Colonic mucosa (tissue), 4 donors: Measurements from ENCODE around the gene ITPKA. TPM values are rescaled to one million over a fixed set of nuclear protein-coding genes. Genes with fewer than 3 reads are reported as not detected.

Experiments
- DNase-seq: peaks from one replicate; pipeline ENCODE4 v3.0.0-alpha.2; 2020
- H3K27ac ChIP-seq: fragments of 200-600 bp; one replicate; pipeline ENCODE4 v1.8.0; 2021
- H3K27me3 ChIP-seq: fragments of 200-600 bp; one replicate; pipeline ENCODE4 v1.8.0; 2021
- H3K36me3 ChIP-seq: fragments of 200-600 bp; one replicate; pipeline ENCODE4 v1.8.0; 2021
- H3K4me1 ChIP-seq: fragments of 200-600 bp; one replicate; pipeline ENCODE4 v1.8.0; 2021; ENCODE audit warnings: mild to moderate bottlenecking
- H3K4me3 ChIP-seq: fragments of 200-600 bp; one replicate; pipeline ENCODE4 v1.8.0; 2021
- H3K9ac ChIP-seq, 2 donors: one replicate each; pipeline ENCODE4 v1.7.0; 2013; ENCODE audit warnings: control low read depth in 2 of 2, low read depth in 2 of 2, low read length in 2 of 2
- H3K9me3 ChIP-seq: fragments of 200-600 bp; one replicate; pipeline ENCODE4 v1.8.0; 2021
- intact Hi-C: fragments of 100-400 bp; cut with DNase I; formaldehyde crosslinking; loops from one replicate; pipeline ENCODE4 v1.14.1; 2022
- total RNA-seq, 2 donors: library from RNA; stranded (reverse); fragmentation: NEBNext Ultra II Directional in 1 of 2; extraction: Animal tissue kit (Norgen Biotek cat#: 25700) in 1 of 2; gene quantifications; one replicate each; pipeline ENCODE4 v1.2.1, GENCODE V29; 2021
- TF ChIP-seq, protein P1 (sequence below): fragments of 200-600 bp; IDR thresholded peaks from one replicate; pipeline ENCODE4 v1.8.0; 2022; ENCODE audit warnings: antibody characterized with exemption, mild to moderate bottlenecking
- donor health status: healthy.
- donor health status: DM: no; HTN: no; CAD: no.
- donor health status: DM: no; HTN: no; CAD: no.

The ITPKA gene
- total RNA-seq, 2 donors from 2014 or later = 36.1 to 43.5 TPM

DNA sequence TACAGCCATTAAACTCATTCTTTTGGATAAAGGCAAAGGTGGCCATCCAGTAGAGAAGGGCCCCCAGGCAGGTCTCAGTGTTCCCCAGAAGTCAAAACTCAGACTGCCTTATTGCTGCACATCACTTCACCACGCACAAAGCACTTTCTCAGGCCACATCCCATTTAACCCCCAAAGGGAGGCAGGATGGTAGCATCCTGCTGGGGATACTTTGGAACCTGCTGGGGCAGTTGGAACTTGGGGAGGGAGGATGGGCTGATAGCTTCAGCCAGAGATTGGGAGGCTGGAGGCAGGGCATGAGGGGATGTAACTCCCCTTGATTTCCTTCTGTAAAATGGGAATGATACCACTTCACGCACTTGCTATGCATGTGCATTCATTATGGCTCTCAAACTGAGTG, 5.0 kb downstream of the ITPKA start:
- Histone ChIP-seq H3K27me3 (peaks cover 20% of the 10 kb centered on the region), H3K27ac (no peak overlapping the region), H3K9ac (no peak overlapping the region), H3K4me3 (no peak overlapping the region), H3K9me3 (no peaks in the 10 kb centered on the region), H3K4me1 (no peaks in the 10 kb centered on the region), H3K36me3 (no peaks in the 10 kb centered on the region)
- intact Hi-C loops = no loop called here
- DNase-seq = no peak
- TF ChIP-seq, protein P1, sequence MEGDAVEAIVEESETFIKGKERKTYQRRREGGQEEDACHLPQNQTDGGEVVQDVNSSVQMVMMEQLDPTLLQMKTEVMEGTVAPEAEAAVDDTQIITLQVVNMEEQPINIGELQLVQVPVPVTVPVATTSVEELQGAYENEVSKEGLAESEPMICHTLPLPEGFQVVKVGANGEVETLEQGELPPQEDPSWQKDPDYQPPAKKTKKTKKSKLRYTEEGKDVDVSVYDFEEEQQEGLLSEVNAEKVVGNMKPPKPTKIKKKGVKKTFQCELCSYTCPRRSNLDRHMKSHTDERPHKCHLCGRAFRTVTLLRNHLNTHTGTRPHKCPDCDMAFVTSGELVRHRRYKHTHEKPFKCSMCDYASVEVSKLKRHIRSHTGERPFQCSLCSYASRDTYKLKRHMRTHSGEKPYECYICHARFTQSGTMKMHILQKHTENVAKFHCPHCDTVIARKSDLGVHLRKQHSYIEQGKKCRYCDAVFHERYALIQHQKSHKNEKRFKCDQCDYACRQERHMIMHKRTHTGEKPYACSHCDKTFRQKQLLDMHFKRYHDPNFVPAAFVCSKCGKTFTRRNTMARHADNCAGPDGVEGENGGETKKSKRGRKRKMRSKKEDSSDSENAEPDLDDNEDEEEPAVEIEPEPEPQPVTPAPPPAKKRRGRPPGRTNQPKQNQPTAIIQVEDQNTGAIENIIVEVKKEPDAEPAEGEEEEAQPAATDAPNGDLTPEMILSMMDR = no peak

DNA sequence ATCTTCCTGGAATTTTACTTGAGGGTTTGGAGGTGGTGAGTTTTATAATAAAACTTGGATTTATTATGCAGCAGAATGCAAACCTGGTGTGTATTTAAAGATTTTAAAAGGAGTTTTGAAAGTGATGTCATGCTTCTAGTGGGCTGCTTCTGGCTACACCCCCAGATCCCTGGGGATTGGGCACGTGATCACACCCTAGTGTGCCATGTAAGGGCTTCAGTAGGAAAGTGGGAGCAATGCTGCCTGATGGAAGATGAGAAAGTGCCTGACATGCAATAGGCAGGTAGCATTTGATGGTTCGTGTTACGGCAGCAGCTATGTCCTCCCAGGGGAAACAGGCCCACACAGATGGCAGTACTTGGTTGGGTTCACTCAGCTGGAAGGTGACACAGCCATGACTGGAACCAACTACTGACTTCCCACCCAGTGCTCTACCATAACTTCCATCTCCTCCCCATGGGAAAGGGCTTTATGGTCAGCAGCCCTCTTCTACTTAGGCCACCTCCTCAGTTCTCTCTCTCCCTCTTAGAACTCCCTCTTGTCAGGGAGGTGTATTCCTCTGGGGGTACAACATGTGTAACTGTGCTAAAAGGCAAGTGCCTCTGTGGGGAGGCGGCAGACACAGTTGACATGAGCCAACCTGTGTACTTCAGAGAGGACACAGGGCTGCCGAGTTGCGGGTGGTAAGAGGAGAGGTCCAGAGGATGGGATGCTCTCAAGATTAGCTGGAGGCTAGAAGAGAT, 5.6 kb downstream of the ITPKA start:
- TF ChIP-seq, protein P1 = no peak
- no peak overlapping the region for H3K4me3 ChIP-seq
- intact Hi-C loops = no loop called here
- H3K4me1 ChIP-seq = no peaks in the 10 kb centered on the region
- H3K36me3 ChIP-seq = no peaks in the 10 kb centered on the region
- no peak overlapping the region for H3K27ac ChIP-seq
- no peaks in the 10 kb centered on the region for H3K9me3 ChIP-seq
- no peak overlapping the region for H3K9ac ChIP-seq
- peaks cover 20% of the 10 kb centered on the region for H3K27me3 ChIP-seq
- no peak for DNase-seq

DNA sequence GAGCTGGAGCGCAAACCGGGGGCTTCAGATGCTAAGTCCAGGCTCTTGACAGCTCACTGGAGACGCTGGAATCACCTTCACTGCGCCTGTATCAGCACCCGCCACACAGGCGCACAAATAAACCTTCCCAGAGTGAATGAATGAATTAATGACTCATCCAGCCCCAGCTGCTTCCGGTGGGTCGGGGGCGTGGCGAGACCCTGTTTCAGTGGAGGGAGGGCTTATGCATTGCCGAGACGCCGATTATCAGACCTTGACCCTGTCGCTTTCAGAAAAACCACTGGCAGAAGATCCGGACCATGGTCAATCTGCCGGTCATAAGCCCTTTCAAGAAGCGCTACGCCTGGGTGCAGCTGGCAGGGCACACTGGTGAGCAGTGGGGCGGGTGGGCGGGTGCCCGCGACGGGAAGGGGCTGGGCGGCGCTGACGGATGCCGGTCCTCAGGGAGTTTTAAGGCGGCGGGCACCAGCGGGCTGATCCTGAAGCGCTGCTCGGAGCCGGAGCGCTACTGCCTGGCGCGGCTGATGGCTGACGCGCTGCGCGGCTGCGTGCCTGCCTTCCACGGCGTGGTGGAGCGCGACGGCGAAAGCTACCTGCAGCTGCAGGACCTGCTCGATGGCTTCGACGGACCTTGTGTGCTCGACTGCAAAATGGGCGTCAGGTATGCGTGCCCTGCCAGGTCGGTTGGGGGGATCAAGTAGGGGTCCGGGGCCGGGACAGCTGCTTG, 7.7 kb downstream of the ITPKA start:
- H3K9ac ChIP-seq = no peak overlapping the region
- intact Hi-C loops = no loop called here
- H3K4me3 ChIP-seq = no peak overlapping the region
- TF ChIP-seq, protein P1 = no peak
- peaks cover 11% of the 10 kb centered on the region for H3K27me3 ChIP-seq
- H3K36me3 ChIP-seq = no peaks in the 10 kb centered on the region
- no peak overlapping the region for H3K27ac ChIP-seq
- no peaks in the 10 kb centered on the region for H3K9me3 ChIP-seq
- DNase-seq = no peak
- no peaks in the 10 kb centered on the region for H3K4me1 ChIP-seq

DNA sequence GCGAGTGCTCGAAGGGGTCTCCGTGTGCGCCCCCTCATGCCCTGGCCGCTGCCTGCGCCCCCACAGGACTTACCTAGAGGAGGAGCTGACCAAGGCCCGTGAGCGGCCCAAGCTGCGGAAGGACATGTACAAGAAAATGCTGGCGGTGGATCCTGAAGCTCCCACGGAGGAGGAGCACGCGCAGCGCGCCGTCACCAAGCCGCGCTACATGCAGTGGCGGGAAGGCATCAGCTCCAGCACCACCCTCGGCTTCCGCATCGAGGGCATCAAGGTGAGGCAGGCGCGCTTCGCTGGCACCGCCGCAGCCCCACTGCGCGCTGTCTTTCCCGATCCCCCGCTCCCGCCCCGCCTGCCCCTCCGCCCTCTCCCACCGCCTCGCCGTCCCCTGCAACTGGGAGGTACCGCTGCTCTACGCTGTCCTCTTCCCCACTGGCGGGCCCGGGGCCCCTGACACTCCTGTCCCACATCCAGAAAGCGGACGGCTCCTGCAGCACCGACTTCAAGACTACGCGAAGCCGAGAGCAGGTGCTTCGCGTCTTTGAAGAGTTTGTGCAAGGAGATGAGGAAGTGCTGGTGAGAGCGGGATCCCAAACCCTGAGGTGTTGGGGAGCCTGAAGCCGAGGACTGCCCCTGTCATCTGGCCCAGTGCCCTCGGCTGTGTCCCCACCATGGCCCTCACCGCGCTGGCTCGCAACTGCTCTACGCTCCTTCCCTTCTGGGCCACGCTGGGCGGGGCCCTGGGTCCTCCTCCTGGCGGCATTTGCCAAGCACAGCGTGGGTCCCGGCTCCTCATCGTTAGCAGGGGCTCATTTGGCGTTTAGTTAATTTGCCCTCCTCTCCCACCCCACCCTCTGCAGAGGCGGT, 8.5 kb downstream of the ITPKA start:
- Histone ChIP-seq H3K4me1 (no peaks in the 10 kb centered on the region), H3K27me3 (peaks cover 11% of the 10 kb centered on the region), H3K36me3 (no peaks in the 10 kb centered on the region), H3K9ac (no peak overlapping the region), H3K27ac (no peak overlapping the region), H3K9me3 (no peaks in the 10 kb centered on the region), H3K4me3 (peak overlapping the region; percentile 4)
- intact Hi-C loops = no loop called here
- TF ChIP-seq, protein P1 = no peak
- DNase-seq = no peak
